Stimulated activated CD4-positive, alpha-beta T cell treated with anti-CD3 and anti-CD28 coated beads, Interleukin-1b, Interleukin-23, amount 100 ng/mL, for 1 hour (primary cell): ENCODE measurements around the gene TIMP3.
A peak's percentile ranks its signal among the peaks of the same experiment; 100 is the strongest.
"Not testable (repeated sequence)": the region's sequence is repeated elsewhere in the genome, so short reads cannot be mapped to it uniquely, and the experiment has no call there.

Experiments
- DNase-seq, 2 donors: peaks; one replicate each; pipeline ENCODE4 v3.0.0-alpha.2; 2020; ENCODE audit warnings: low read depth in 2 of 2

Gene TIMP3

DNA sequence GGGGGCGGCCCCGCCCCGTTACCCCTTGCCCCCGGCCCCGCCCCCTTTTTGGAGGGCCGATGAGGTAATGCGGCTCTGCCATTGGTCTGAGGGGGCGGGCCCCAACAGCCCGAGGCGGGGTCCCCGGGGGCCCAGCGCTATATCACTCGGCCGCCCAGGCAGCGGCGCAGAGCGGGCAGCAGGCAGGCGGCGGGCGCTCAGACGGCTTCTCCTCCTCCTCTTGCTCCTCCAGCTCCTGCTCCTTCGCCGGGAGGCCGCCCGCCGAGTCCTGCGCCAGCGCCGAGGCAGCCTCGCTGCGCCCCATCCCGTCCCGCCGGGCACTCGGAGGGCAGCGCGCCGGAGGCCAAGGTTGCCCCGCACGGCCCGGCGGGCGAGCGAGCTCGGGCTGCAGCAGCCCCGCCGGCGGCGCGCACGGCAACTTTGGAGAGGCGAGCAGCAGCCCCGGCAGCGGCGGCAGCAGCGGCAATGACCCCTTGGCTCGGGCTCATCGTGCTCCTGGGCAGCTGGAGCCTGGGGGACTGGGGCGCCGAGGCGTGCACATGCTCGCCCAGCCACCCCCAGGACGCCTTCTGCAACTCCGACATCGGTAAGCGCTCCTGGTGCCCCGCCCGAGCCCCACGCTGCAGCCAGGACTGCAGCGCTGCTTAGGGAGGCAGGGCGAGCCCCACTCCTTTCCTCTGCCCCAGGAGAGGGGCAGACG is at the start of gene TIMP3:
TSS of gene TIMP3 (plus strand) at position 169 of the 700 bp plus-strand sequence. CDS start at position 466, 297 bp downstream.
- DNase-seq: peak in 1 of 2 donors; percentile 12

DNA sequence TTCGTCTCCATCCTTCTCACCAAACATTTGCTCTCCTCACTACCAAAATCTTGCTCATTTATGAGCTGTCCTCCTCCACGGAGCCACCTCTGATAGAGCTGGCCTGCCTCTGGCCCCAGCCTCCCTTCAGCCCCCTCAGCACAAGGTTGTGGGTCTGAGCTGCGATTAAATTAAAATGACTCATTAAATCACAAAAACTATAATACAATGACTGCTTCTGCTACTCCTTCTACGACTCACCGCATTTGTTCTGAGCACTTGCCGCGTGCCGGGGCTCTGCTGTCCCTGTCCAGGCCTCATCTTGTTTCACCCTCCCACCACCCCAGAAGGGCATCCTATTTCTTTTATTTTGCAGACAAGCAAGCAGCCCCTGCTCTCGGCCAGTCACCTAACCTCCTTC is 49.2 kb upstream of the TIMP3 start:
- DNase-seq: no peak

GRCh38 chr22:32752816-32753520 is 48.5 kb upstream of the TIMP3 start:
- DNase-seq: no peak

DNA sequence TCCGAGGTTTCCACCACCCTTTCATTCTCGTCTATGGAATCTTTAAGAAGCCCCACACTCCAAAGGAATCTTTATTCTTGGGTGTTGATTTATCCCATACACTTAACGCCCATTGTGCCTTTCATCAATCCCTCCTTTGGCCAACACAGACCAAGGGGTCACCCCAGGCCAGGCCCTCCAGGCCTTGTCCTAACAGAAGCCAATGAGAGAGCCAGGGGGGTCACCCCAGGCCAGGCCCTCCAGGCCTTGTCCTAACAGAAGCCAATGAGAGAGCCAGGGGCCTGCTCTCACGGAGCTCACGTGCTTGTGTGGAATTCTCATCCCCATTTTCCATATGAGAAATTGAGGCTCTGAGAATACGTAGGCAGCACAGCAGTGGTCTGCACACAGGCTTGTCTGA is 47.9 kb upstream of the TIMP3 start:
- DNase-seq: no peak

DNA sequence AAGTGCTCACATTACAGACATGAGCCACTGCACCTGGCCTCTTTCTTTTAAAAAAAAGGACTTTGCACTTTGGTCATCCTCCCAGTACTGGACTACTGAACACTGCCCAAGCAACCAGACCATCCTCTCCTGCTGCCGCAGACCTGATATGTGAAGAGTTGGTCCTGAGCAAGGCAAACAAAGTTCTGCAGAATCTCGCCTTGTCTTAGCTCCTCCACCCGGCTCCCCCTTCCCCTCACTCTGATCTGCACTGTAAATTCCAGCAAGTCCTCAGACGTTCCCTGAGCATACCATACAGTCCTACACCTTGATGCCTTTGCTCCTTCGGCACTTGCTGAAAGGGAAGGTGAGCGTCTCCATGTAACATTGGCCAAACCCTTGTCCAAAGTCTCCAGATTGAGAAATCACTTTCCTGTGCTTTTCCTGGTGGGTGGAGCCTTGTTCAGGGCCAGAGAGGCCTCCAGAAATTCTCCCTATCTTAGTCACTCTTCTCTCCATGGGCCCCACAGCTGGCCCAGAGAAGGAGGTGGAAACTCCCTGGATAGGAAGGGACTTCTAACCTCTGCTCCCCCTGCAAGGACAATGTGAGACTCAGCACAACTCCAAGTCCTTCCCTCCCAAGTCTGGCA is 47.0 kb upstream of the TIMP3 start:
- no peak for DNase-seq

- not testable (repeated sequence) for DNase-seq
Observed at GRCh38 chr22:32757086-32757762, 44.3 kb upstream of the TIMP3 start.

DNA sequence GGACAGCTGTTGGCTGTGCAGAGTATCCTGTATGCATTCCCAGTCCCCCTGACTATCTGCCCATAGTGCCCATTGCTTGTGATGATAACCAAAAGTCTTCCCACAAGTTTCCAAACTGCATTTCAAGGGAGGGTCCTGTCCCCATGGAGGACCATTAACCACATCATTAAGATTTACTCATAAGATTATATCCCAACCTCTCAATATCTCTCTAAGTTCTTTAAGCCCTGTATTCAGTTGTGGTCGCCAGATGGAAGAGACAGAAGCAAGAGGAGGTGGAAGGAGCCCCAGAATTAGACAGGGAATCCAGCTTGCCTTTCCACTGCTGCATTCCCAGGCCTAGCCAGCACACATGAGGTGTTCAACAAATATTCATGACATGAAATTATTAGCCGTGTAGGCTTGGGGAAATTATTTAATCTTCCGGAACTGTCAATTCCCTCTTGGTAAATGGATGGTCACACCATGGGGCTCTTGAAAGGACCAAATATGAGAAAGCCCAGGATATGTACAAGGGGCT is 42.6 kb upstream of the TIMP3 start:
- no peak for DNase-seq

- no peak for DNase-seq
Observed at GRCh38 chr22:32760396-32760795, 41.1 kb upstream of the TIMP3 start.

DNA sequence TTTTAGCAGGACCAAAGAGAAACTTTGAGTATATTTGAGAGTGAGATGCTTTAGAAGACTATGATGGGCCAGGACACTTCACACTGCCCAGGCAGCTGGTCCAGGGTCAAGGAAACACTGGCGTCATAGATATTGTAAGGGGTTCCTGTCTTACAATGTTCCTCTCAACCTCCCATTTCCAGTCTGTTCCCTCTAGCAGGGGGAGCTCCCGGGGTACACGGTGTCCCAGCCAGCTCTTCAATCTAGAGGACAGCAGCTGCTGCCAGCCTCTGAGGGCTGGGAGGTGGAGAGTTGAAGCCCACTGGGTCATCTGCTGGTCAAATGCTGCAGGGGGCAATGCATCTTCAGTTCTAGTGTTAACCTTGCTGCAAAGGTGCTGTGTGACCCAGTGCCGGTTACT is 40.7 kb upstream of the TIMP3 start:
- DNase-seq: no peak

- DNase-seq: no peak
Observed at GRCh38 chr22:32761251-32761903, 40.1 kb upstream of the TIMP3 start.

DNA sequence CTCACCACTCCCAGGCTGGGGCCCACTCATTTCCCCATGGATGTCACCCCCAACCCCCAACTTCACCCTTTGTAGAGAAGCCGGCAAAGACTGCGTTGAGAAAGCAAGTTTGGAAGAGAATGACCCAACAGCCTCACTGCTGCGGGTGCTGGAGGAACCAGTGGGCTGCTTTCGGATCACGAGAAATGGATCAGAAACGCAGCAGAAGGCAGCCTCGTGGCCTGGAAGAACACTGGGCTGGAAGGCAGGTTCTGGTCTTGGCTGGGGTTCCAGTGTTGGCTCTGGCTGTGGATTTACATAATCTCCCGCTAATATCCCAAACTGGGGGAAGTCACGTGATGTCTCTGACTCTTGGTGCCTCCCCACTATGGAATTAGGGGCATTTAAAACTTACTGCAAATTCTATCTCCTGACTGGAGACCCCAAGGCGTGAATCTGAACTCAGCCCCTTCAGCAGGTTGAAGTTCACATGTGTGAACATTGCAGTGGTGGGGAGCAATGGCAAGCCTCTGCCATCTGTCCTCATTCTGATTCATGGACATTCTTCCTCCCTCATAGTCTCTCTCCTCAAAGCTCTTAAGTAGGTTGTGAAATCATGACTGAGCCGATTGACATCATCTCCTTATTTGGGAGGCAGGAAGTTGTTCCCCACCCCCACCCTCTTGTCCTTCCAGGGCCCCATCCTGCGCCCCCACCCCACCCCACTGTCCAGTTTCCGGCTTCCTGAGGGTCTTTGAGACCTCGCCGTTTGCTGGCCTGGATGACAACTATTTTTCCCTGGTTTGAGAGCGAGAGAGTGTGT is 37.0 kb upstream of the TIMP3 start:
- DNase-seq: no peak

- DNase-seq: no peak
Observed at GRCh38 chr22:32765132-32765618, 36.3 kb upstream of the TIMP3 start.

DNA sequence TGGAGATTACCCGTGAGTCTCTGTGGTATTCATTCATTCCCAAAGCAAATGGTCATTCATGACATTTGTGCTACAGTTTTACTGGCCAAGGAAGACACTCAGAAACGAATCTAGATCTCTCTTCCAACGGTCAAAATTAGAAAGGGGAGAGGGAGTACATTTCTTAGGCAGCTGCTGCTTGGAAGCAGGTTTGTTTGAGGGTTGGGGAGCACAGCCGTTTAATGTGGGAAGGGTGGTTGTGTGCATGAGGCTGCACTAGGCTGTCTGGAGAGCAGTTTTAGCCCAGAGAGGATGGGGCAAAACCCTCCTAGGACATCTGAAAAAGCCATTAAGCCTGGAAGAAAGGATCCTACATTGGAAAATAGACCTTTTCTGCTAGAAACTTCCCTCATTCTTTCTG is 29.7 kb upstream of the TIMP3 start:
- DNase-seq: no peak

DNA sequence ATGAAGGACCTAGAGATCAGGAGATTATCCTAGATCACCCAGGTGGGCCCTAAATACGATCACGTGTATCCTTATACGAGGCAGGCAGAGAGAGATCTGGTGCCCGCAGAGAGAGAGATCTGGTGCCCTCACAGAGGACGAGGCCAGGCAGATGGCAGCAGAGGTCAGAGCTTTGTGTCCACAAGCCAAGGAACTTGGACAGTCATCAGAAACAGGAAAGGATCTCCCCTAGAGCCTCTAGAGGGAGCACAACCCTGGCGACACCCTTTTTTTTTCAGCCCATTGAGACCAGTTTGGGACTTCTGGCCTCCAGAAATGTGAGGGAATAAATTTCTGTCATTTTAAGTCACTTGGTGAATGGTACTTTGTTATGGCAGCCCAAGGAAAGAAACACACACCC is 25.5 kb upstream of the TIMP3 start:
- no peak for DNase-seq

DNA sequence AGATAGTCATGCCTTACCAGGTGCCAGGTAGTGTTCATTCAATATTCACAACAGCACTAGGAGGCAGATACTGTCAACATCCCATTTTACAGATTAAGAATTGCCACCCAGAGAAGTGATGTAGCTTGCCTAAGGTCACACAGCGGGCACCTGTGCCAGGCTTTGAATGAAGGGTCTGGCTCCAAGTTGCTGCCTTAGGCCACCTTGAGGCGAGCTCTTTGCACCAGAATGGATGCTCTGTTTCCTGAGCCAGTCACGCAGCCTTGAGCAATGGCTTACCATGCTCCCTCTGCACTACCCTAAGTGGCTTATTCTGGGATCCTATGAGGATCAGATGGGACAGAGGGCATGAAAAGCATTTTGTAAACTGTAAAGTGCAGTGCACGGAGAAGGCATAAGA is 25.1 kb upstream of the TIMP3 start:
- no peak for DNase-seq

GRCh38 chr22:32776802-32777201 is 24.7 kb upstream of the TIMP3 start:
- no peak for DNase-seq

DNA sequence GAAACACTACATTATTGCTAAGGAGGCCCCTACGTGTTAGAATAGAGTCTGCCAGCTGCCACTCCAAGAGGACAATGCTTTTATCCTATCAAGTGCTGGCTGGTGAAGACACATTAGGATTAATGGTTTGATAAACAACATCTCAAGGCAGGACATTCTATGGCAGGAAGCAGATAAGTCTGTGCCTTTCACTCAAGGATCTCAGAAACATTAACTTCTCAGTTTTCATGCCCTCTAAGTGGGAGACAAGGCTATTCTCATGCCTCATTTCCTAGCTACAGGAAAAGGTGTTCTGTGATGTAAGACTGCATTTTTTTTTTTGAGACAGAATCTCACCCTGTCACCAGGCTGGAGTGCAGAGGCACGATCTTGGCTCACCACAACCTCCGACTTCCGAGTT is 23.5 kb upstream of the TIMP3 start:
- DNase-seq: no peak

DNA sequence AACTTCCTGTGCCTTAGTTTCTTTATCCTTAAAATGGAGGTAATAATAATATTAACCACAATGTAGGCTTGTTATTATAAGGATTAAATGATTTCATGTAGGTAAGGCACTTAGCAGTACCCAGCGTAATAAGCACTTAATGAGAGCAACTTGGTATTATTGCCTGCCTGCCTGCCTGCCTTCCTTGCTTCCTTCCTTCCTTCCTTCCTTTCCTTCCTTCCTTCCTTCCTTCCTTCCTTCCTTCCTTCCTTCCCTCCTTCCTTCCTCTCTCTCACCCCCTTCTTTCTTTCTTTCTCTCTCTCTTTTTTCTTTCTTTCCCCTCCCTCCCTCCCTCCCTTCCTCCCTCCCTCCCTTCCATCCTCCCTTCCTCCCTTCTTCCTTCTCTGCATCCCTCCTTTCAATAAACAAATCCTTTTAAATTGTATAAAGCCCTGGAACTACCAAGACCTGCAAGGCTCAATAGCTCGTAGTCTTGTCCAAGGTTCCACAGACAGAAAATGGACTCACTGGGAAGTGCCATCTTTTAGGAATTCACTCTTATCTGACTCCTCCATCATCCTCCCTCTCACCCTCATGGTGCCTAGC is 20.7 kb upstream of the TIMP3 start:
- DNase-seq: no peak

- no peak for DNase-seq
Observed at GRCh38 chr22:32781695-32782094, 19.8 kb upstream of the TIMP3 start.

GRCh38 chr22:32785321-32786026 is 16.0 kb upstream of the TIMP3 start:
- no peak for DNase-seq
